Measurements from ENCODE around the gene ST3GAL6. TPM values are rescaled to one million over a fixed set of nuclear protein-coding genes. Genes with fewer than 3 reads are reported as not detected.

Gene ST3GAL6
- total RNA-seq, 1 experiment from 2014 or later = 67.2 TPM

DNA sequence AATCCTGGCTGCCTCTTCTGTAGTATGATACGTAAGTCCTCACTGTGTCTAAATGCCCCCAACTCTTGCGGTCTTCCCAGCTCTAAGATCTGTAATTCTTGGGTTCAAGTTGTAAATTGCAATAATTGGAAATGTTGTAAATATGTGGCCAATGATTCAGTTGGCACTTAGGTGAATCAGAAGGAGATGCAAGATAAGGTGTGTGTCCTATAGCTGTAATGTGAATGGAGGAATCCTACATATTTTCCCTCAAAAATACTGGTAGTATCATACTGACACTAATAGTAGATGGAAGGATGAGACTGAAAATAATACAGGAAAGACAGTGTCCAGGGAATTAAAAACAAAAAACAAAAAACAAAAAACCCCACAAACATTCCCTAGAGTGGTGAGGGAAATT, 3.5 kb upstream of the ST3GAL6 start:
- Mint-ChIP-seq H3K27ac (ENCODE audit: unreplicated experiment) (no peak overlapping the region), H3K9me3 (ENCODE audit: unreplicated experiment) (no peaks in the 10 kb centered on the region), H3K4me3 (ENCODE audit: unreplicated experiment) (no peak overlapping the region), H3K27me3 (ENCODE audit: insufficient read depth, unreplicated experiment) (no peaks in the 10 kb centered on the region), H3K36me3 (ENCODE audit: insufficient read depth, unreplicated experiment) (peaks cover 74% of the 10 kb centered on the region), H3K4me1 (ENCODE audit: low read depth, unreplicated experiment) (peaks cover 42% of the 10 kb centered on the region)
- Histone ChIP-seq H3K27me3 (replicated peaks; ENCODE audit: control insufficient read depth, insufficient read depth, low read length) (no peaks in the 10 kb centered on the region), H3K4me3 (ENCODE audit: low read depth, low read length) (no peak overlapping the region), H3K36me3 (ENCODE audit: control insufficient read depth, insufficient read depth, low read length) (no peaks in the 10 kb centered on the region; the same call in none of the 2 replicates), H3K9me3 (no peaks in the 10 kb centered on the region), H3K4me1 (peaks cover 48% of the 10 kb centered on the region)
- TF ChIP-seq, protein P1, sequence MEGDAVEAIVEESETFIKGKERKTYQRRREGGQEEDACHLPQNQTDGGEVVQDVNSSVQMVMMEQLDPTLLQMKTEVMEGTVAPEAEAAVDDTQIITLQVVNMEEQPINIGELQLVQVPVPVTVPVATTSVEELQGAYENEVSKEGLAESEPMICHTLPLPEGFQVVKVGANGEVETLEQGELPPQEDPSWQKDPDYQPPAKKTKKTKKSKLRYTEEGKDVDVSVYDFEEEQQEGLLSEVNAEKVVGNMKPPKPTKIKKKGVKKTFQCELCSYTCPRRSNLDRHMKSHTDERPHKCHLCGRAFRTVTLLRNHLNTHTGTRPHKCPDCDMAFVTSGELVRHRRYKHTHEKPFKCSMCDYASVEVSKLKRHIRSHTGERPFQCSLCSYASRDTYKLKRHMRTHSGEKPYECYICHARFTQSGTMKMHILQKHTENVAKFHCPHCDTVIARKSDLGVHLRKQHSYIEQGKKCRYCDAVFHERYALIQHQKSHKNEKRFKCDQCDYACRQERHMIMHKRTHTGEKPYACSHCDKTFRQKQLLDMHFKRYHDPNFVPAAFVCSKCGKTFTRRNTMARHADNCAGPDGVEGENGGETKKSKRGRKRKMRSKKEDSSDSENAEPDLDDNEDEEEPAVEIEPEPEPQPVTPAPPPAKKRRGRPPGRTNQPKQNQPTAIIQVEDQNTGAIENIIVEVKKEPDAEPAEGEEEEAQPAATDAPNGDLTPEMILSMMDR (IDR thresholded peaks at IDR 0.05; ENCODE audit: insufficient read depth in 1 of 2, low read depth in 1 of 2, low read length in 1 of 2, severe bottlenecking in 1 of 2, unreplicated experiment in 1 of 2) = no peak
- no TSS peak for BruUV-seq (replicated peaks)
- ChIA-PET CTCF (no interaction called here), POLR2A (no interaction called here)
- intact Hi-C loops (cut with micrococcal nuclease; ENCODE audit: unreplicated experiment) = no loop called here
- DNase-seq = no peak

DNA sequence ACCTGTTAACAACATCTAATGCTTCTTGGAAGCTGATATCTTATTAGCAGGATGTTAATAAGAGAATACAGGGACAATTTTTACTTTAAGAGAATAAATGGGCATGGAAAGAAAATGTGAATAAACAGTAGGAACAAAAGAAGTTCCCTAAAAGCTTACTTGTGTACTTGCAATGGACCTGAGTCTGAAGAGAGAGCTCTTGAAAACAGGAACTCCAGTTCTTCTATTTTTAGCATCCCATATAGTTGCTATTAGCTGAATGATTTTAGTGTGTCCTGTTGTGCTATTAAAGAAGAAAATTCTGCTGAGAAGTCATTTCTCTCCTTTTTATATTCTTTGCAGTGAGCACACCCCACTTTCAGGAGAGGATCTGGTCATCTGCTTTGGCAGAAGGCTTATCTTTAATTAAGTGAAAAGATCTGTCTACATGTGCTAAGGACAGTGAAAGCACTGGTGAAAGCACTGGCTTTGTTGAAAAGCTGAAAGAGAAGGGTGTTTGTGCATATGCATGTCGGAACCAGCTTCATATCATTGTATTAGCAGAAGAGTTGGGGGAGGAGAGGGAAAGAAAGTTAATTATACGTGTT, 1.4 kb upstream of the ST3GAL6 start:
- Mint-ChIP-seq H3K36me3 (ENCODE audit: insufficient read depth, unreplicated experiment) (peaks cover 56% of the 10 kb centered on the region), H3K4me3 (ENCODE audit: unreplicated experiment) (no peak overlapping the region), H3K9me3 (ENCODE audit: unreplicated experiment) (no peaks in the 10 kb centered on the region), H3K27me3 (ENCODE audit: insufficient read depth, unreplicated experiment) (no peaks in the 10 kb centered on the region), H3K4me1 (ENCODE audit: low read depth, unreplicated experiment) (peaks cover 31% of the 10 kb centered on the region), H3K27ac (ENCODE audit: unreplicated experiment) (no peak overlapping the region)
- no peaks in the 10 kb centered on the region; the same call in none of the 2 replicates for H3K36me3 ChIP-seq (ENCODE audit: control insufficient read depth, insufficient read depth, low read length)
- no peaks in the 10 kb centered on the region for H3K9me3 ChIP-seq
- ChIA-PET POLR2A (no interaction called here), CTCF (no interaction called here)
- BruUV-seq (replicated peaks) = no TSS peak
- TF ChIP-seq, protein P1 (IDR thresholded peaks at IDR 0.05; ENCODE audit: insufficient read depth in 1 of 2, low read depth in 1 of 2, low read length in 1 of 2, severe bottlenecking in 1 of 2, unreplicated experiment in 1 of 2) = no peak
- no peak for DNase-seq
- no peak overlapping the region for H3K4me3 ChIP-seq (ENCODE audit: low read depth, low read length)
- intact Hi-C loops (cut with micrococcal nuclease; ENCODE audit: unreplicated experiment) = no loop called here
- H3K4me1 ChIP-seq = peaks cover 35% of the 10 kb centered on the region
- no peaks in the 10 kb centered on the region for H3K27me3 ChIP-seq (replicated peaks; ENCODE audit: control insufficient read depth, insufficient read depth, low read length)

DNA sequence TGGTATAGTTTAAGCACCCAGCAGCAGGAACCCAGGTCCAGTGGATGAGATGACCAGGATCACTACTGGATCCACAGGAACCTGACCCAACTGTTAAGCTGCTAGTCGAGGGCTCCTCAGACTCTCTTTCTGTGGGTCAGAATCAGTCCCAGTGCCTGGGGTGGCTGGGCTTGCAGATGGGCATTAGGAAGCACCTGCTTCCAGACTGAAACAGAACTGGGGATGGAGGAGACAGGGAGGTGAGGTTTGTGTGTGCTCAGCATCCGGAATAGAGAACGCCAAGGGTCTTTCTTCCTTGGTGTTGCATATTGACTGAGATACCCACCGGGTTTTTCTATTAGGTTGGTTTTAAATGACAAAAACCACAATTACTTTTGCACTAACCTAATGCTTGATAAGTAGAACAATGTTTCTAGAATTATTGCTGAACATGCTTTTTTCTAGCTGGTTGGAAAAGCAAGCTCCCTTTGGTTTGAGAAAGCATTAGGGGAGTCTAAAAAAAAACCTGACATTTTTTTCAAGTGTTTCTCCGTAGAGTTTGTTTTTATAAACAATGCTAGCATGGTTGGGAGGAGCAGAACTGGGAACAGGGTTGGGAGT, 779 bp downstream of the ST3GAL6 start:
- H3K36me3 Mint-ChIP-seq (ENCODE audit: insufficient read depth, unreplicated experiment) = peaks cover 49% of the 10 kb centered on the region
- Histone ChIP-seq H3K9me3 (no peaks in the 10 kb centered on the region), H3K4me1 (peaks cover 15% of the 10 kb centered on the region), H3K36me3 (ENCODE audit: control insufficient read depth, insufficient read depth, low read length) (no peaks in the 10 kb centered on the region; the same call in 1 of the 2 replicates), H3K27me3 (replicated peaks; ENCODE audit: control insufficient read depth, insufficient read depth, low read length) (no peaks in the 10 kb centered on the region), H3K4me3 (ENCODE audit: low read depth, low read length) (no peak overlapping the region)
- H3K27ac Mint-ChIP-seq (ENCODE audit: unreplicated experiment) = no peak overlapping the region
- POLR2A ChIA-PET = no interaction called here
- TF ChIP-seq, protein P1 (IDR thresholded peaks at IDR 0.05; ENCODE audit: insufficient read depth in 1 of 2, low read depth in 1 of 2, low read length in 1 of 2, severe bottlenecking in 1 of 2, unreplicated experiment in 1 of 2) = no peak
- intact Hi-C loops (cut with micrococcal nuclease; ENCODE audit: unreplicated experiment) = no loop called here
- H3K4me1 Mint-ChIP-seq (ENCODE audit: low read depth, unreplicated experiment) = peaks cover 29% of the 10 kb centered on the region
- no TSS peak for BruUV-seq (replicated peaks)
- CTCF ChIA-PET = interaction anchor here (0.6 to 1.0 kb wide), 2 partner anchors 32 to 184 kb away, joined by 3 read pairs; no protein-coding TSS in a partner anchor
- no peaks in the 10 kb centered on the region for H3K27me3 Mint-ChIP-seq (ENCODE audit: insufficient read depth, unreplicated experiment)
- no peak overlapping the region for H3K4me3 Mint-ChIP-seq (ENCODE audit: unreplicated experiment)
- no peak for DNase-seq
- H3K9me3 Mint-ChIP-seq (ENCODE audit: unreplicated experiment) = no peaks in the 10 kb centered on the region

Measured in Caco-2 (cell line).